Glutamatergic neuron (in vitro differentiated cells): ENCODE data around the gene NEURL1B. TPM values are rescaled to one million over a fixed set of nuclear protein-coding genes. Genes with fewer than 3 reads are reported as not detected.

Experiments used
- DNase-seq: peaks from one replicate; pipeline ENCODE4 v3.0.0; 2022
- H3K27ac Mint-ChIP-seq: one replicate; pipeline ENCODE4 v1.8.0; 2020; ENCODE audit warnings: mild to moderate bottlenecking, mixed read lengths, inconsistent platforms; ENCODE audit not compliant: unreplicated experiment
- H3K27me3 Mint-ChIP-seq: one replicate; pipeline ENCODE4 v1.8.0; 2020; ENCODE audit warnings: mild to moderate bottlenecking, moderate library complexity, mixed read lengths, inconsistent platforms; ENCODE audit not compliant: unreplicated experiment
- H3K36me3 Mint-ChIP-seq: one replicate; pipeline ENCODE4 v1.8.0; 2020; ENCODE audit warnings: mild to moderate bottlenecking, mixed read lengths, inconsistent platforms; ENCODE audit not compliant: unreplicated experiment
- H3K4me1 Mint-ChIP-seq: one replicate; pipeline ENCODE4 v1.8.0; 2020; ENCODE audit warnings: mild to moderate bottlenecking, low read depth, mixed read lengths, inconsistent platforms; ENCODE audit not compliant: unreplicated experiment
- H3K4me3 Mint-ChIP-seq: one replicate; pipeline ENCODE4 v1.8.0; 2020; ENCODE audit warnings: mild to moderate bottlenecking, mixed read lengths, inconsistent platforms; ENCODE audit not compliant: unreplicated experiment
- H3K9me3 Mint-ChIP-seq: one replicate; pipeline ENCODE4 v1.8.0; 2020; ENCODE audit warnings: mild to moderate bottlenecking, moderate library complexity, mixed read lengths, inconsistent platforms; ENCODE audit not compliant: unreplicated experiment
- CTCF ChIP-seq: fragments of 200-600 bp; sonication (generic); IDR thresholded peaks from one replicate; pipeline ENCODE4 v1.5.0; 2021; ENCODE audit not compliant: partially characterized antibody, unreplicated experiment
- total RNA-seq: library from RNA; stranded (reverse); fragmentation: NEBNext Ultra II Directional; extraction: Animal tissue kit (Norgen Biotek cat#: 25700); gene quantifications from one replicate; pipeline ENCODE4 v1.2.1, GENCODE V29; 2021; ENCODE audit not compliant: unreplicated experiment

NEURL1B gene
- total RNA-seq, 1 donor from 2014 or later: 11.4 TPM

- DNase-seq: no peak
- Mint-ChIP-seq H3K36me3 (no peaks in the 10 kb centered on the region), H3K4me3 (no peak overlapping the region), H3K4me1 (no peaks in the 10 kb centered on the region), H3K9me3 (peaks cover 2% of the 10 kb centered on the region), H3K27ac (no peak overlapping the region), H3K27me3 (peaks cover 7% of the 10 kb centered on the region)
- no peak for TF ChIP-seq CTCF
These were observed 23.2 kb upstream of the NEURL1B start for GRCh38 chr5:172617817-172618216.

GRCh38 chr5:172618574-172619365, 22.3 kb upstream of the NEURL1B start:
- no peak overlapping the region for H3K4me3 Mint-ChIP-seq
- DNase-seq: no peak
- no peak for TF ChIP-seq CTCF
- peaks cover 2% of the 10 kb centered on the region for H3K9me3 Mint-ChIP-seq
- no peaks in the 10 kb centered on the region for H3K36me3 Mint-ChIP-seq
- H3K27ac Mint-ChIP-seq: no peak overlapping the region
- no peaks in the 10 kb centered on the region for H3K4me1 Mint-ChIP-seq
- peaks cover 7% of the 10 kb centered on the region for H3K27me3 Mint-ChIP-seq

GRCh38 chr5:172620506-172620905, 20.6 kb upstream of the NEURL1B start:
- peaks cover 2% of the 10 kb centered on the region for H3K9me3 Mint-ChIP-seq

GRCh38 chr5:172622091-172623046, 18.7 kb upstream of the NEURL1B start:
- Mint-ChIP-seq H3K36me3 (no peaks in the 10 kb centered on the region), H3K27ac (no peak overlapping the region), H3K4me1 (peaks cover 6% of the 10 kb centered on the region), H3K4me3 (no peak overlapping the region), H3K27me3 (peaks cover 10% of the 10 kb centered on the region), H3K9me3 (peaks cover 2% of the 10 kb centered on the region)
- no peak for DNase-seq
- peak; percentile 12 for TF ChIP-seq CTCF

More at GRCh38 chr5:172620506-172620905, 20.6 kb upstream of the NEURL1B start:
- Mint-ChIP-seq H3K27ac (no peak overlapping the region), H3K4me1 (no peaks in the 10 kb centered on the region), H3K4me3 (no peak overlapping the region), H3K27me3 (peaks cover 7% of the 10 kb centered on the region), H3K36me3 (no peaks in the 10 kb centered on the region)
- no peak for DNase-seq
- TF ChIP-seq CTCF: no peak
